Measurements from ENCODE around the gene CILP.

DNA sequence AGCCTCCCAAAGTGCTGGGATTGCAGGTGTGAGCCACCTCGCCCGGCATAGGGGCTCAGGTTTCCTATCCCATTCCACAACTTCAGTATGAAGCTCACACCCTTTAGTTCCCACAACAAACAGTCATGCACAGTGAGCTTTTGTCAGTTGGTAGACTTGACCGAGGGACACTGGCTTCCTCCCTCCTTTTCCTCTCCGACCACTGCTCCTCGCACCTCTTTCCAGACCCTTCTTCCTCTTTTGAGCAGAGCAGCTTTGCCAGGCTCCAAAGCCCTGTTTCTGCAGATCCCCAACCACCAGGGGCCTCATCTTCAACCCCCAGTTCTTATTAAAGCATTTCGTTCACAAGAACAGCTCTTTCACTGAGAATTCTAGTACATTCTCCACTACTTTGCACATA, 12.7 kb upstream of the CILP start:
- TF ChIP-seq, protein P1, sequence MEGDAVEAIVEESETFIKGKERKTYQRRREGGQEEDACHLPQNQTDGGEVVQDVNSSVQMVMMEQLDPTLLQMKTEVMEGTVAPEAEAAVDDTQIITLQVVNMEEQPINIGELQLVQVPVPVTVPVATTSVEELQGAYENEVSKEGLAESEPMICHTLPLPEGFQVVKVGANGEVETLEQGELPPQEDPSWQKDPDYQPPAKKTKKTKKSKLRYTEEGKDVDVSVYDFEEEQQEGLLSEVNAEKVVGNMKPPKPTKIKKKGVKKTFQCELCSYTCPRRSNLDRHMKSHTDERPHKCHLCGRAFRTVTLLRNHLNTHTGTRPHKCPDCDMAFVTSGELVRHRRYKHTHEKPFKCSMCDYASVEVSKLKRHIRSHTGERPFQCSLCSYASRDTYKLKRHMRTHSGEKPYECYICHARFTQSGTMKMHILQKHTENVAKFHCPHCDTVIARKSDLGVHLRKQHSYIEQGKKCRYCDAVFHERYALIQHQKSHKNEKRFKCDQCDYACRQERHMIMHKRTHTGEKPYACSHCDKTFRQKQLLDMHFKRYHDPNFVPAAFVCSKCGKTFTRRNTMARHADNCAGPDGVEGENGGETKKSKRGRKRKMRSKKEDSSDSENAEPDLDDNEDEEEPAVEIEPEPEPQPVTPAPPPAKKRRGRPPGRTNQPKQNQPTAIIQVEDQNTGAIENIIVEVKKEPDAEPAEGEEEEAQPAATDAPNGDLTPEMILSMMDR (IDR thresholded peaks at IDR 0.05), result no peak
- TF ChIP-seq POLR2A (IDR thresholded peaks at IDR 0.05), result no peak

All from heart left ventricle (tissue), 13 donors.